WTC11 (cell line): ENCODE measurements around the gene SIGLEC14. TPM values are rescaled to one million over a fixed set of nuclear protein-coding genes. Genes with fewer than 3 reads are reported as not detected.

ENCODE experiments used
- ATAC-seq: fragments of 200-7000 bp; cut with Tn5 transposase; 2 replicates; pipeline ENCODE4 v1.10.0; 2021; ENCODE audit warnings: mild to moderate bottlenecking, moderate library complexity
- CTCF ChIA-PET: fragments of 300-600 bp; sonication (Branson Sonifier 250); formaldehyde crosslinking; loops from one replicate; lab custom pipeline; 2021; ENCODE audit warnings: antibody characterized with exemption; lab: Charles Lee
- POLR2A ChIA-PET: fragments of 350-600 bp; sonication (Branson Sonifier 250); formaldehyde crosslinking; loops from one replicate; lab custom pipeline; 2021; ENCODE audit warnings: antibody characterized with exemption; lab: Charles Lee
- DNase-seq: peaks from one replicate; pipeline ENCODE4 v3.0.0; 2021; ENCODE audit warnings: low spot score
- H3K27ac Mint-ChIP-seq: 2 replicates; pipeline ENCODE4 v1.8.0; 2021; ENCODE audit warnings: mixed read lengths
- H3K27me3 Mint-ChIP-seq: 2 replicates; pipeline ENCODE4 v1.8.0; 2021; ENCODE audit warnings: low read depth, mild to moderate bottlenecking, moderate library complexity, mixed read lengths
- H3K36me3 Mint-ChIP-seq: 2 replicates; pipeline ENCODE4 v1.8.0; 2021; ENCODE audit warnings: mixed read lengths
- H3K4me1 Mint-ChIP-seq: 2 replicates; pipeline ENCODE4 v1.8.0; 2022; ENCODE audit warnings: mixed read lengths
- H3K4me3 Mint-ChIP-seq: 2 replicates; pipeline ENCODE4 v1.8.0; 2021; ENCODE audit warnings: mild to moderate bottlenecking, moderate library complexity, mixed read lengths
- H3K9me3 Mint-ChIP-seq: 2 replicates; pipeline ENCODE4 v1.8.0; 2021; ENCODE audit warnings: mixed read lengths
- AR ChIP-seq: fragments of 250-450 bp; sonication (Bioruptor Pico); IDR thresholded peaks from 2 replicates; pipeline ENCODE4 v1.9.0; 2021; ENCODE audit warnings: mild to moderate bottlenecking
- E2F5 ChIP-seq: sonication (generic); formaldehyde crosslinking; IDR thresholded peaks from 2 replicates; pipeline ENCODE4 v1.8.1; 2022; ENCODE audit warnings: mild to moderate bottlenecking, moderate library complexity, missing genetic modification reagents
- ETV6 ChIP-seq: sonication (generic); formaldehyde crosslinking; IDR thresholded peaks from 2 replicates; pipeline ENCODE4 v1.8.1; 2022; ENCODE audit warnings: mild to moderate bottlenecking, missing genetic modification reagents
- FOXK1 ChIP-seq: sonication (generic); formaldehyde crosslinking; IDR thresholded peaks from 2 replicates; pipeline ENCODE4 v1.8.0; 2022; ENCODE audit warnings: mild to moderate bottlenecking, moderate library complexity, missing genetic modification reagents
- GABPB1 ChIP-seq: sonication (generic); formaldehyde crosslinking; IDR thresholded peaks from 2 replicates; pipeline ENCODE4 v1.8.1; 2023; ENCODE audit warnings: mild to moderate bottlenecking, missing genetic modification reagents
- GTF2I ChIP-seq: fragments of 250-450 bp; sonication (Bioruptor Pico); conservative IDR thresholded peaks from 2 replicates; pipeline ENCODE4 v1.4.0; 2021; ENCODE audit warnings: mild to moderate bottlenecking
- JUN ChIP-seq: sonication (generic); formaldehyde crosslinking; IDR thresholded peaks from 2 replicates; pipeline ENCODE4 v1.8.0; 2023; ENCODE audit warnings: mild to moderate bottlenecking, missing genetic modification reagents
- MXD4 ChIP-seq: fragments of 250-450 bp; sonication (Bioruptor Pico); IDR thresholded peaks from 2 replicates; pipeline ENCODE4 v1.8.0; 2021; ENCODE audit warnings: mild to moderate bottlenecking, moderate library complexity, borderline replicate concordance
- NFE2L1 ChIP-seq: sonication (generic); formaldehyde crosslinking; IDR thresholded peaks from 2 replicates; pipeline ENCODE4 v1.8.1; 2023; ENCODE audit warnings: missing genetic modification reagents
- NR1H2 ChIP-seq: sonication (generic); formaldehyde crosslinking; IDR thresholded peaks from 2 replicates; pipeline ENCODE4 v1.9.0; 2021; ENCODE audit warnings: mild to moderate bottlenecking, moderate library complexity, missing genetic modification reagents
- PRRX2 ChIP-seq: fragments of 250-450 bp; sonication (Bioruptor Pico); IDR thresholded peaks from 2 replicates; pipeline ENCODE4 v1.8.0; 2021; ENCODE audit warnings: mild to moderate bottlenecking
- SMAD4 ChIP-seq: sonication (generic); formaldehyde crosslinking; IDR thresholded peaks from 2 replicates; pipeline ENCODE4 v1.8.0; 2022; ENCODE audit warnings: mild to moderate bottlenecking, missing genetic modification reagents
- SP1 ChIP-seq: sonication (generic); formaldehyde crosslinking; conservative IDR thresholded peaks from 2 replicates; pipeline ENCODE4 v1.8.1; 2022; ENCODE audit warnings: missing genetic modification reagents
- TEAD1 ChIP-seq: sonication (generic); formaldehyde crosslinking; IDR thresholded peaks from 2 replicates; pipeline ENCODE4 v1.8.0; 2022; ENCODE audit warnings: mild to moderate bottlenecking, missing genetic modification reagents
- TP53 ChIP-seq: sonication (generic); formaldehyde crosslinking; IDR thresholded peaks from 2 replicates; pipeline ENCODE4 v1.8.1; 2023; ENCODE audit warnings: mild to moderate bottlenecking, missing genetic modification reagents
- USF2 ChIP-seq: sonication (generic); formaldehyde crosslinking; IDR thresholded peaks from 2 replicates; pipeline ENCODE4 v1.8.1; 2023; ENCODE audit warnings: mild to moderate bottlenecking, missing genetic modification reagents, moderate library complexity
- ZBTB43 ChIP-seq: sonication (generic); formaldehyde crosslinking; IDR thresholded peaks from 2 replicates; pipeline ENCODE4 v1.8.1; 2023; ENCODE audit warnings: mild to moderate bottlenecking, missing genetic modification reagents
- ZNF121 ChIP-seq: sonication (generic); formaldehyde crosslinking; IDR thresholded peaks from 2 replicates; pipeline ENCODE4 v1.8.0; 2023; ENCODE audit warnings: missing genetic modification reagents
- ZNF219 ChIP-seq: sonication (generic); formaldehyde crosslinking; IDR thresholded peaks from 2 replicates; pipeline ENCODE4 v1.8.0; 2023; ENCODE audit warnings: missing genetic modification reagents, mild to moderate bottlenecking, borderline replicate concordance
- ZNF281 ChIP-seq: sonication (generic); formaldehyde crosslinking; IDR thresholded peaks from 2 replicates; pipeline ENCODE4 v1.8.0; 2023; ENCODE audit warnings: mild to moderate bottlenecking, missing genetic modification reagents
- ZNF396 ChIP-seq: fragments of 250-450 bp; sonication (Bioruptor Pico); IDR thresholded peaks from 2 replicates; pipeline ENCODE4 v1.8.0; 2021; ENCODE audit warnings: mild to moderate bottlenecking, moderate library complexity, borderline replicate concordance
- total RNA-seq: library from RNA; stranded (reverse); gene quantifications from 3 replicates; pipeline ENCODE4 v1.2.3, GENCODE V29; 2021
- TF ChIP-seq, protein P1 (sequence below): sonication (generic); formaldehyde crosslinking; IDR thresholded peaks from 2 replicates; pipeline ENCODE4 v1.8.0; 2022; ENCODE audit warnings: mild to moderate bottlenecking, missing genetic modification reagents
- TF ChIP-seq, protein P2 (sequence below): fragments of 250-450 bp; sonication (Bioruptor Pico); IDR thresholded peaks from 2 replicates; pipeline ENCODE4 v1.9.0; 2021; ENCODE audit warnings: mild to moderate bottlenecking
- TF ChIP-seq, protein P3 (sequence below): sonication (generic); formaldehyde crosslinking; IDR thresholded peaks from 2 replicates; pipeline ENCODE4 v1.8.1; 2022; ENCODE audit warnings: low read depth, mild to moderate bottlenecking, moderate library complexity, missing genetic modification reagents, borderline replicate concordance

SIGLEC14 gene
- total RNA-seq, 1 experiment from 2014 or later, result not detected

DNA sequence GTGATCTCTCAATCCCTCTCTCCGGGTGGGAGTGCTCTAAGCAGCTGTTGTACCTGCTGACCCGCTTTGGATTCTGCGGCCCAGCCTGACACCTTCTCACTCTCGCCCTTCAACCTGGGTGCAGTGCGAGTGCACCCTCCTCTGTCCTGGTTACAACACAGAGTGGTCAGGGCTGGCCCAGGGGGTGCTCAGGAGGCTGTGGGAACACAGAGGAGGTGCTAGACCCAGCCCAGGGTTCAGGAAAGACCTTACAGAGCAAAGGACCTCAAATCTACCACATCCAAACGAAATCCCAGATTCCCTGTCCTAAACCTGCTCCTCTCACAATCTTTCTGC is 51.9 kb downstream of the SIGLEC14 start (continued):
- no peak for TF ChIP-seq PRRX2 (CRISPR knock-in tag)
- TF ChIP-seq ZBTB43 (CRISPR knock-in tag), result no peak
- no peak for TF ChIP-seq SP1 (CRISPR knock-in tag)
- TF ChIP-seq, protein P1, sequence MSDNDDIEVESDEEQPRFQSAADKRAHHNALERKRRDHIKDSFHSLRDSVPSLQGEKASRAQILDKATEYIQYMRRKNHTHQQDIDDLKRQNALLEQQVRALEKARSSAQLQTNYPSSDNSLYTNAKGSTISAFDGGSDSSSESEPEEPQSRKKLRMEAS, result no peak
- TF ChIP-seq AR (CRISPR knock-in tag), result no peak
- no peak for TF ChIP-seq USF2
- TF ChIP-seq, protein P2, sequence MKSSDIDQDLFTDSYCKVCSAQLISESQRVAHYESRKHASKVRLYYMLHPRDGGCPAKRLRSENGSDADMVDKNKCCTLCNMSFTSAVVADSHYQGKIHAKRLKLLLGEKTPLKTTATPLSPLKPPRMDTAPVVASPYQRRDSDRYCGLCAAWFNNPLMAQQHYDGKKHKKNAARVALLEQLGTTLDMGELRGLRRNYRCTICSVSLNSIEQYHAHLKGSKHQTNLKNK (CRISPR knock-in tag), result no peak
- no peak for TF ChIP-seq NFE2L1 (CRISPR knock-in tag)
- no peak for TF ChIP-seq TP53 (CRISPR knock-in tag)

DNA sequence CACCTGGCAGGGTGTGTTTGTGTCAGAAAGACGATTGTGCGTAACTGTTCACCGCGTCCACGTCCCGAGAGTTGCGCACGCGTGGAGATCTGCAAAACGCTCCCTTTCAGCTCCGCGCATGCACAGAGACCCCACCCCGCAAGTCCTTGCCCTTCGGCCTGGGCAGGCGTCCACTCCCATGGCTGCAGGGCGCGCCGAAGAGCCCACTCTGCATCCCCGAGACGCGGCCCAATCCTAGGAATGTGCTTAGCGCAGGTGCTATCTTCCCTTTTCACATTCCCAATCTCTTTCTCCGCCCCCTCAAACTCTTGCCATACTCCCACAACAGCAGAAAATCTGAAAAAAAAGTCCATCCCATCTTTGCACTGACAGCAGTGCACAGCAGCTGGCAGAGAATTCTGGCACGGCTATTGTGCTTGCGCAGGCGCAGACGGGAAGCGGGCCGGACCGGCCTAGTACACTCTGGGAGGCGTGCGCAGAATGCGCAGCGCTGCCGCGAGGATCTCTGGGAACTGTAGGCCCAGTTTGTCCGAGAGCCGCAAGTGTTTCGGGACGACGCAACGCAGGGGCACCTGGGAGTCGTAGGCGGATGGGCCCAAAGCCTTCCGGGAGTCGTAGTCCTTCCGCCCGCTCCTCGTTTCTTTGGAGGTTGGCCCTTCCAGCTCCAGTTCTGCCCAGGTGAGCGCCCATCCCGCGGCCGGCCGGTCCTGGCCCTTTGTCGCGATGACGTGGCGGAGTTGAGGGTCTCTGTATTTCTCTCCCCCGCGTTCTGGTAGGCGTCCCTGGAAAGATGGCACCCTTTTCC is 52.5 kb downstream of the SIGLEC14 start:
- CTCF ChIA-PET, result interaction anchor here (1.0 to 2.1 kb wide), 5 partner anchors 14 to 173 kb away, joined by 4 to 13 read pairs (median 8); no protein-coding TSS in a partner anchor
- Mint-ChIP-seq H3K4me3 (peak overlapping the region; percentile 94), H3K9me3 (no peaks in the 10 kb centered on the region), H3K27me3 (peaks cover 25% of the 10 kb centered on the region), H3K36me3 (peaks cover 3% of the 10 kb centered on the region; the same call in 1 of the 2 replicates), H3K27ac (peak overlapping the region; percentile 15; the same call in 1 of the 2 replicates), H3K4me1 (peaks cover 12% of the 10 kb centered on the region)
- DNase-seq (peak; percentile 99), ATAC-seq (peak; percentile 99)
- POLR2A ChIA-PET, result interaction anchor here (0.7 to 1.2 kb wide), 2 partner anchors 23 to 110 kb away, joined by 3 read pairs; partner anchors contain the start of gene ZNF175
- TF ChIP-seq, protein P2 (CRISPR knock-in tag), result no peak
- peak; percentile 24; the same call in 1 of the 2 replicates for TF ChIP-seq GABPB1
- TF ChIP-seq MXD4 (CRISPR knock-in tag), result no peak
- no peak for TF ChIP-seq ZNF219 (CRISPR knock-in tag)
- TF ChIP-seq, protein P1, result peak; percentile 60
- no peak for TF ChIP-seq E2F5 (CRISPR knock-in tag)
- peak; percentile 75 for TF ChIP-seq TEAD1 (CRISPR knock-in tag)
- no peak for TF ChIP-seq ZNF396
- no peak for TF ChIP-seq ZNF121 (CRISPR knock-in tag)
- no peak for TF ChIP-seq GTF2I (CRISPR knock-in tag)
- TF ChIP-seq, protein P3, sequence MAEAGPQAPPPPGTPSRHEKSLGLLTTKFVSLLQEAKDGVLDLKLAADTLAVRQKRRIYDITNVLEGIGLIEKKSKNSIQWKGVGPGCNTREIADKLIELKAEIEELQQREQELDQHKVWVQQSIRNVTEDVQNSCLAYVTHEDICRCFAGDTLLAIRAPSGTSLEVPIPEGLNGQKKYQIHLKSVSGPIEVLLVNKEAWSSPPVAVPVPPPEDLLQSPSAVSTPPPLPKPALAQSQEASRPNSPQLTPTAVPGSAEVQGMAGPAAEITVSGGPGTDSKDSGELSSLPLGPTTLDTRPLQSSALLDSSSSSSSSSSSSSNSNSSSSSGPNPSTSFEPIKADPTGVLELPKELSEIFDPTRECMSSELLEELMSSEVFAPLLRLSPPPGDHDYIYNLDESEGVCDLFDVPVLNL (CRISPR knock-in tag), result no peak
- TF ChIP-seq SMAD4 (CRISPR knock-in tag), result no peak
- no peak for TF ChIP-seq ZNF281 (CRISPR knock-in tag)
- TF ChIP-seq FOXK1 (CRISPR knock-in tag), result peak; percentile 85
- no peak for TF ChIP-seq JUN
- TF ChIP-seq NR1H2 (CRISPR knock-in tag), result no peak
- peak; percentile 74 for TF ChIP-seq SP1 (CRISPR knock-in tag)
- TF ChIP-seq ETV6 (CRISPR knock-in tag), result peak; percentile 41; the same call in 1 of the 2 replicates
